HG03095 (cell line): ENCODE measurements around the gene SLC2A14.
"Not testable (repeated sequence)": the region's sequence is repeated elsewhere in the genome, so short reads cannot be mapped to it uniquely, and the experiment has no call there.

ENCODE experiments used
- ATAC-seq: cut with Tn5 transposase; IDR thresholded peaks from one replicate; pipeline ENCODE4 v1.9.1; 2021; ENCODE audit warnings: moderate library complexity; ENCODE audit not compliant: unreplicated experiment

The SLC2A14 gene

DNA sequence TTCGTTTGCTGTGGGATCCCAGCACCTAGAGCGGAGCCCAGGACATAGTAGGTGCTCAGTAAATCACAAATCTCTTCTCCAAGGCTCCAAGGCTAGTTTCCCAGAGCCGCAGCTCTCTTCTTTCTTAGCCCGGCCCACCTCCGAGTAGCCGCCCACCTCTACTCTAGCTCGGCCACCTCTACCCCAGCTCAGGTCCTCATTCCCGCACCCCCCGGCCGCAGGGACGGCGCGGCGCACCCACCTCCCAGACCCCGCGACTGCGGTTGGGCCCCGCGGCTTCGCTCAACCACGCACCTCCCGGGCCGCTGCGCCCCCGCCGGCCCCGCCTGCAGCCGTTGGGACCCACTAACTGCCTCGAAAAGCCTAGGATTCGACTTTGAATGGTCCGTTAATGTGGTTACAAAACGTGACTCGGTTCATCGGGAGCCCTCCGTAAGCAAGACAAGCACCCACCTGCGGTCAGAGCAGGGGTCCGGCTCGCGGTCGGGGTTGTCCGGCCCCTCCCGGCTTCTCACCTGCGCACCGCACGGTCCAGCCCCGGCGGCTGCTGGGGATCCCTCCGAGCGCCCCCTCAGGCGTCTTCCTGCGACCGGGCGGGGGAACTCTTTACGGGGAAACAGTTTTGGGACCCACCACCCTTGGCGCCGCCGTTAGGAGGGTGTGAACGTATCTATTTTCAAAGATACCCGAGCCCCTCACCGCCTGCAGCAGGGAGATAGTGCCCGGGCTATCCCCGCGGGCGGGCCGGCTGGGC, at the start of gene SLC2A14:
SLC2A14 (minus strand) TSS at position 350 of the 754 bp plus-strand sequence. CDS start 3,035 bp downstream, outside the sequence.
- no peak for ATAC-seq

DNA sequence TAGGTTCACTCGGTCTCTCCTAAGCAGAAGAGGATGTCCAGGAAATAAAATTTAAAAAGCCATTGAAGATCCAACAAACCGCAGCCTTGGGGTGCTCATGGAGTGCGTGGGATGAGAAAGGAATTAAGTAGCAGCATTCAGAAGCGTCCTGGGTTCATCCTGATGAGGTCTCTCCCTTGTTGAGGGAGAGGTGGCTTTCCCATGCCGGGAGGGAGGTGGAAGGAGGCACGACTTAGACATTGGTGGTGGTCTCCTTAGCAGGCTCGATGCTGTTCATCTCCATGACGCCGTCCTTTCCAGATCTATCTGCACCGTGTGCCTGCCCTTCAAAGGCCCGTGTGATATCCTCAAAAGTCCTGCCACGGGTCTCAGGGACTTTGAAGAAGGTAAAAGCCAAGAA, 48.5 kb upstream of the SLC2A14 start:
- ATAC-seq: not testable (repeated sequence)

DNA sequence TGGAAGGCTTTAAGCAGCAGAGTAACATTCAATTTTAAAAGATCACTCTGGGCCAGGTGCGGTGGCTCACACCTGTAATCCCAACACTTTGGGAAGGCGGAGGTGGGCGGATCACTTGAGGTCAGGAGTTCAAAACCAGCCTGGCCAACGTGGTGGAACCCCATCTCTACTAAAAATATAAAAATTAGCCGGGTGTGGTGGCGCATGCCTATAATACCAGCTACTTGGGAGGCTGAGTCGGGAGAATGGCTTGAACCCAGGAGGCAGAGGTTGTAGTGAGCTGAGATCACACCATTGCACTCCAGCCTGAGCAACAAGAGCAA, 45.5 kb upstream of the SLC2A14 start:
- not testable (repeated sequence) for ATAC-seq

DNA sequence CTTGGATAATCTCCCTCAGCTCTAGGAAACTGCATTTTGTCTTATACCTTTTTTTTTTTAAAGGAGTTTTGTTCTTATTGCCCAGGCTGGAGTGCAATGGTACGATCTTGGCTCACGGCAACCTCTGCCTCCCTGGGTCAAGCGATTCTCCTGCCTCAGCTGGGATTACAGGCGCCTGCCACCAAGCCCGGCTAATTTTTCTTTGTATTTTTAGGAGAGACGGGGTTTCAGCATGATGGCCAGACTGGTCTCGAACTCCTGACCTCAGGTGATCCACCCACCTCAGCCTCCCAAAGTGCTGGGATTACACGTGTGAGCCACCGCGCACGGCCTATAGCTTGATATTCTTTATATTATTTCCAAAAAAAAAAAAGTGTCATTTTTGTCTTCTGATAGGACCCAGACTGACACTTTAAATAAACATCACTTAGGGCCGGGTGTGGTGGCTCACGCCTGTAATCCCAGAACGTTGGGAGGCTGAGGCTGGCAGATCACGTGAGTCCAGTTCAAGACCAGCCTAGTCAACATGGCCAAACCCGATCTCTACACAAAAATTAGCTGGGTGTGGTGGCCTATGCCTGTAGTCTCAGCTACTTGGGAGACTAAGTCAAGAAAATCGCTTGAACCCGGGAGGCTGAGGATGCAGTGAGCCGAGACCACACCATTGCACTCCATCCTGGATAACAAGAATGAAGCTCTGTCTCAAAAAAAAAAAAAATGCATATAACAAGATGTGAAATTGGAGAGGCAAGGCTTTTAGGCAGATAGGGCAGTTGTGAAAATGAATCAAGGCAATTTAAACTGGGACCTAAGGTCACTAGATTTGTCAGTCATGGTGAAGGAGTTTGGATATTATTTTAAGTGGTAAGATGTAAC, 44.9 kb upstream of the SLC2A14 start:
- ATAC-seq: no peak

DNA sequence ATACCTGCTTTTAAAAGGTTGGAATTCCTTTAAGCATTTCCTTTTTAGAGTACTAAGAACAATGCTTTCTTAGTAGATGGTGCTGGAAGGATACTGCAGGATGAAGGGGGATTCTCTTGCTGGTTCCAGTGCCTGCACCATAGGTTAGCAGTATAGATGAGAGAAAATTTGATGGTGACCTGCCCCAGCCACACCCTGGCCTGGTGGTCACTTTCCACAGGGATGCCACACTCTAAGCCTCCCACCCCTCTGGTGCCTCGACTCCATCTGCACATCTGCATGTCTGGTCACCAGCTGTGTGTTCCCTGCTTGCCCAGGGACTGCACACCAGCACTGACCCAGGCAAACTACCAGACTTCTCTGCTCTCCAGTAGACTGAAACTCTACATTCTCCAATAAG, 44.2 kb upstream of the SLC2A14 start:
- ATAC-seq: no peak

DNA sequence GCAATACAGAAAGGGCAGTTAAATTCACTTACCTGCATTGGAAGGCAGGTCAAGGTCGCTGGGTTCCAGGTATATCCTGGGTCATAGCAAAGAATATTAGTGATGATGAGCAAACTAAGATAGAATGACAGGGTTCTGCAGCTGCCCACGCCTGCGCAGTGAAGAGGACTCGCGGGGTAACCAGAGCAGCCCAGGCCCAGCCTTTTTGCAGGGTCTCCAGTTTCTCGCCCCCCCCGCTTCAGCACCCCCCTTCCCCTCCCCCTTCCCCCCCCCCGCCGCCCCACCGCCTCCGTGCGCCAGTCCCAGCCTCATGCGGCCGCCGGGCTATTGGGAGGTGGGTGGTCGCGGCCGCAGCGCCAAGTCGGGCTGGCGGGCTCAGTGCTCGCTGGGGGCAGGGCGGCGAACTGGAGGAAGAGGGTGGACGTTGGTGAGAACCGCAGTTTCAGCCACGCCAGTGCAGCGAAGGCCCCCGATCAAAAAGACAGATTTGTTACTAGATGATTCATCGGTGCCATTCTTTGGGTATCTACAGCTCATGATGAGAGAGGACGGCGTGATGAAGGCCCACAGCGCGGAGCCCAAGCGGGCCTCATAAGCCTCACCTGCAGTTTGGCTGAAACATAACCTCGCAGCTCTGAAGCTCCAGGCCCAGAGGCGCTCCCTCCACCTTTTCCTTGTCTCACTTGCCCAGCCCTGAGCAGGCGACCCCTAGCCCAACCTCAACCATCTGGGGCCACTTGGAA, 43.1 kb upstream of the SLC2A14 start:
- ATAC-seq: no peak

DNA sequence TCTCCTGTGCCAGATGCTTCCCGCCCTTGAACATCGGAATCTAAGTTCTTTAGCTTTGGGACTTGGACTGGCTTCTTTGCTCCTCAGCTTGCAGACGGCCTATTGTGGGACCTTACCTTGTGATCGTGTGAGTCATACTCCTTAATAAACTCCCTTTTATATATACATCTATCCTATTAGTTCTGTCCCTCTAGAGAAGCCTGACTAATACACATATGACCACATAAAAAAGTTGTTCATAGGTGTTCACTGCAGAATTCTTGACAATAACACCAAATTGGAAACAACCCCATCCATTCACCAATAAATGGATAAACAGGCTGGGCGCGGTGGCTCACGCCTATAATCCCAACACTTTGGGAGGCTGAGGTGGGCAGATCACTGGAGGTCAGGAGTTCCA, 37.4 kb upstream of the SLC2A14 start:
- not testable (repeated sequence) for ATAC-seq

DNA sequence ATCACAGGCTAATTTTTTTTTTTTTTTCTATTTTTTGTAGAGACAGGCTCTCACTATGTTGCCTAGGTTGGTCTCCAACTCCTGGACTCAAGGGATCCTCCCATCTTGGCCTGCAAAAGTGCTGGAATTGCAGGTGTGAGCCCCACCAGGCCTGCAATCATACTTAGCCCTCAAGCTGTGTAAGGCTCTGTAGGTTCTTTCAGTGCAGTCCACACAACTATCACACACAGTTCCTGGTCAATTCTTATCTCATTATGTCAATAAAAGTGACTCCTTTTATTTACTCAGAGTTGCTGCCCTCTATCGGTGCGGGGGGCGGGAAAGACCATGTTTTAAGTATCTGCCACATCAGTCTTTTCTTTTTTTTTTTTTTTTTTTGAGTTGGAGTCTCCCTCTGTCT, 34.3 kb upstream of the SLC2A14 start:
- ATAC-seq: no peak

DNA sequence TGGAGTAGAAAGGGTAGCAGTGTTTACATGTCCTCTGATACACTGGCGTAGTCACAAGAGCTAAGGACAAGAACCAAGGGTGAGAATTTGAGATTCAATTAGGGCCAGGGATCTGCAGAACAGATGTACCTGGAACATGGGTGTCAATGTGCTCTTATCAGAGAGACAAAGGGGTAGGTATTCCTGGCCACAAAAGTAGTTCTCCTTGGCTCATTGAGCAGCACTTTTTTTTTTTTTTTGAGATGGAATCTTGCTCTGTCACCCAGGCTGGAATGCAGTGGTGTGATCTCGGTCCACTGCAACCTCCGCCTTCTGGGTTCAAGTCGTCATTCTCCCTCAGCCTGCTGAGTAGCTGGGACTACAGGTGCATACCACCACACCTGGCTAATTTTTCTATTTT, 33.6 kb upstream of the SLC2A14 start:
- ATAC-seq: not testable (repeated sequence)

DNA sequence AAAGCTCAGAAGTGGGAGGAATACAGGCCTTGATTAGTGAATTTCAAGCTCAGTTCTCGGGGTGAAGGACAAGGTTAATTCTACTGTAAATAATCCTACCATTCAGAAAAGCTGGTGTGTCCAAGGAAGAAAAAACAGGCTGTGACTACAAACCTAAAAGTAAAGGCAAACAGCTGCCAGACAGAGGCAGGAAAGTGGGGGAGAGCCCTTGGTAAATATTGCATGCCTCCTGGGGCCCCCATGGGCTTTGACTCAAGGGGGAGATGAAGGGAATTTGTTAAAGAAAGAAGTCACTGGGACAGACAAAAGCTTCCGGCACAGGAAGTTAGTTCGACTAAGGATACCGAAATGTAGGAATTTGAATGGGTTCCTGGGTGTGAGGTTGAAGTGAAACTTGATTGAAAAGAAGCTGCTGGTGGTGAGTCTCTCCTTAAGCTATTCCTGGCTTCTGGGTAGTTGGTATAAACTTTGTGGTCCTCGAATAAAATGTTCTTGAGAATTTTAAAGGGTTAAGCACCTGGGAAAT, 32.9 kb upstream of the SLC2A14 start:
- not testable (repeated sequence) for ATAC-seq

DNA sequence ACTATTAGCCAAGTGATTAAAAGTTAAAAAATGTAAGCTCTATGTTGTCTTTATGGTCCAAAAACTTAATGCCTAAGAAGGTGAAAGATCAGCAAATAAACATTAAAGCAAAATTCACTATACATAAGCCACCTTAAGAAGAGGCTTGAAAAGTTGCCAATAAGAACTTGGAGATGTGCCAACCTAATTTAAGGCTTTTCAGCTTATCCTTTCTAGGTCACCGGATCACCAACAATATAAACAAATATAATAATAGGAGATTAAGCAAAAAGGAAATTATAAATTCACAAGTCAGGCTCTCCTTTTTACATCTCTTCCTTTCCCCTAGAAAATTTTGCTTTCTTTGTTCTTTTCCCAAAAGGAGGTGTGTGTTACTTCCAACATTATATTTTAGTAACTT, 32.4 kb upstream of the SLC2A14 start:
- no peak for ATAC-seq

DNA sequence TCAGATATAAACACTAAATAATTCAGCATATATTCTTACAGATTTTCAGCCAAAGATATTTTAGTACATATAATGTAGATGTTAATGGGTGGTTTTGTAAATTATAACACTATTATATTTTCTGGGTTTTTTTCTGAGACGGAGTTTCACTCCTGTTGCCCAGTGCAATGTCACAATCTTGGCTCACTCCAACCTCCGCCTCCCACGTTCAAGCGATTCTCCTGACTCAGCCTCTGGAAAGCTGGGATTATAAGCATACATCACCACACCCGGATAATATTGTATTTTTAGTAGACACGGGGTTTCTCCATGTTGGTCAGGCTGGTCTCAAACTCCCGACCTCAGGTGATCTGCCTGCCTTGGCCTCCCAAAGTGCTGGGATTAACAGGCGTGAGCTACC, 29.7 kb upstream of the SLC2A14 start:
- ATAC-seq: not testable (repeated sequence)

DNA sequence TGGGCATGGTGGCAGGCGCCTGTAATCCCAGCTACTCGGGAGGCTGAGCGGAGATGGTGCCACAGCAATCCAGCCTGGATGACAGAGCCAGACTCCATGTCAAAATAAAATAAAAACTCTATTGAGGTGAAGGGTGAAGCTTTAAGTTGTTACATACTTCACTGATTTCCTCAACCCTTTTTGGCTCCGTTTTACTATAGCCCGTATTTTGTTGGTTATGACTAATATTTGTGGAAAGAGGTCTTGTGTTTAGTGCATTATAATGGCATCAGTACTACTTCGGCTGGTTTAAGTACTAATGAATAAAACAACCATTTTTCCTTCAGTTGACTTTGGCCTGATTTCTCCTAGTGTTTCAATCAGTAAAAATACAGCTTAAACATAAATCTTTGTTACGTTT, 27.0 kb upstream of the SLC2A14 start:
- ATAC-seq: no peak

DNA sequence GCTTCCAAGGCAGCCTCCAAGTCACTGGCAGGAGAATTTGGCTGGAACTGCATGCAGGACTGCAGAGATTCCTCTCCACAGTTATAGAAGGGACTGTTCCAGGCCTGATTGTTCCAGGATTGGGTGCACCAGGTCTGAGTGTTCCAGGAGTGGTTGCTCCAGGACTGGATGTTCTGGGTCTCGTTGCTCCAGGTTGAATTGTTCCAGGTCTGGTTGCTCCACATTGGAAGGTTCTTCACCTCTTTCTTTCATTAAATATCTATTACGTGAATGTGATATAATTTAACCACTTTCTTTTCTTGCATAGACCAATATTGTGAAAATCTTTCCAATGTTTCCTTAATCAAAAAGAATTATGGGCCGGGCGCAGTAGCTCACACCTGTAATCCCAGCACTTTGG, 24.0 kb upstream of the SLC2A14 start:
- ATAC-seq: not testable (repeated sequence)

DNA sequence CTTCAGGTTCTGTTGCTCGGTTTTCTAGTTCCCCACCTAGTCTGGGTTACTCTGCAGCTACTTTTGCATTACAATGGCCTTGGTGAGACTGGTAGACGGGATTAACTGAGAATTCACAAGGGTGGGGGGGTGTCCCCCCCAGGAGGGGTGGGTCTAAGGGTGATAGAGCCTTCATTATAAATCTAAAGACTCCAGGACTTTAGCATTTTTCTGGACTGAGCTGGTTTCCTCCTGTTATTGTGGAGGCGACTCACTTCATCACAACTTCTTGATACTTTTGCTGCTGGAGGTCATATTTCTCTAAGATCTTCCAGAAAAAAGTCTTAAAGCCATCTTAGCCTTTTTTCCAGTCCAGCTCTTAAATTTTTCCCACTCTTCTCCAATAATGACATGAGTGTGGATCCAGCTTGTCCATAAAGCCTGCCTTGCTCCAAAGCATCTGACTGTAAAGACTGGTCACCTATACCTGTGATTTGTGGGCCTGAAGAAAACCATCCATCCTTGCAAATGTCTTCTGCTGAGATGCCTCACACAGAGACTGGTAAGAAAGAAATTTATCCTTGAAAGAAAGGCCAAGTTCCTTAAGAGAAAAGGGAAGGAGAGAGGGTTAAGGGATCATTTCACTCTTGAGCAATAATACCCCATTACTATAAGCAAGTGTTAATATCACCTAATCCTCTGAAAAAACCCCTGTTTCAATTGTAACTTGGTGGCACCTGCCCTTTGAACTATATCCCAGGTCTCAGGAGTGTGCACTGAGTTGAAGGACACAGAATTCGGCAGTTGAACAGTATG, 19.7 kb upstream of the SLC2A14 start:
- ATAC-seq: no peak

DNA sequence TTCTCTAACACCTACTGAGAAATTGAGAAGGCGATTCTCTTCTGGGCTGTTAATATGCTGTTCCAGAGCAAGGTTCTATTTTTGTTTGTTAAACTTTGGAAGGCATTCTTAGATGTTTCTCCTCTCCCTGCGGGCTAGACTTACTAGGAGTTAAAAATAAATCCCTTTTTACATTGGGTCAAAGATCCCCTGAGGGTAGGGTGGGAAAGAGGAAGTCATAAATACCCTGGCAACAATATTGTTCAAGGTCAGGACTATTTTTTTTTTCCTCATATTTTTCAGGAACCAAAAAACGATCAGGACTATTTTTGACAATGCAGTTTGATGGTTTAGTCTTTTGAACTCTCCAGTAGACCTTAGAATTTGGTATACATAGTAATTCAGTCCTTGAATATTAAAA, 12.0 kb upstream of the SLC2A14 start:
- no peak for ATAC-seq

DNA sequence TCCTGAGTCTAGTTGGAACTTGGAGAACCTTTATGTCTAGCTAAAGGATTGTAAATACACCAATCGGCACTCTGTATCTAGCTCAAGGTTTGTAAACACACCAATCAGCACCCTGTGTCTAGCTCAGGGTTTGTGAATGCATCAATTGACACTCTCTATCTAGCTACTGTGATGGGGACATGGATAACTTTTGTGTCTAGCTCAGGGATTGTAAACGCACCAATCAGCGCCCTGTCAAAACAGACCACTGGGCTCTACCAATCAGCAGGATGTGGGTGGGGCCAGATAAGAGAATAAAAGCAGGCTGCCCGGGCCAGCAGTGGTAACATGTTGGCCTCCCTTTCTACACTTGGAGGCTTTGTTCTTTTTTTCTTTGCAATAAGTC, 9.0 kb upstream of the SLC2A14 start:
- ATAC-seq: not testable (repeated sequence)

DNA sequence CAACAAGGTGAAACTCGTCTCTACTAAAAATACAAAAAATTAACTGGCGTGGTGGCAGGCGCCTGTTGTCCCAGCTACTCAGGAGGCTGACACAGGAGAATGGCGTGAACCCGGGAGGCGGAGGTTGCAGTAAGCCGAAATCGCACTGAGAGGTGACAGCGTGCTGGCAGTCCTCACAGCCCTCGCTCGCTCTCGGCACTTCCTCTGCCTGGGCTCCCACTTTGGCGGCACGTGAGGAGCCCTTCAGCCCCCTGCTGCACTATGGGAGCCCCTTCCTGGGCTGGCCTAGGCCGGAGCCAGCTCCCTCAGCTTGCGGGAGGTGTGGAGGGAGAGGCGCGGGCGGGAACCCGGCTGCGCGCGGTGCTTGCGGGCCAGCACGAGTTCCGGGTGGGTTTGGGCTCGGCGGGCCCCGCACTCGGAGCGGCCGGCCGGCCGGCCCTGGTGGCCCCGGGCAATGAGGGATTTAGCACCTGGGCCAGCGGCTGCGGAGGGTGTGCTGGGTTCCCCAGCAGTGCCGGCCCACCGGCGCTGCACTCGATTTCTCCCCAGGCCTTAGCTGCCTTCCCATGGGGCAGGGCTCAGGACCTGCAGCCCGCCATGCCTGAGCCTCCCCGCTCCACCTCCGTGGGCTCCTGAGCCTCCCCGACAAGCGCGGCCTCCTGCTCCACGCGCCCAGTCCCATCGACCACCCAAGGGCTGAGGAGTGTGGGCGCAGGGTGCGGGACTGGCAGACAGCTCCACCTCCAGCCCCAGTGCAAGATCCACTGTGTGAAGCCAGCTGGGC, 8.4 kb upstream of the SLC2A14 start:
- not testable (repeated sequence) for ATAC-seq

DNA sequence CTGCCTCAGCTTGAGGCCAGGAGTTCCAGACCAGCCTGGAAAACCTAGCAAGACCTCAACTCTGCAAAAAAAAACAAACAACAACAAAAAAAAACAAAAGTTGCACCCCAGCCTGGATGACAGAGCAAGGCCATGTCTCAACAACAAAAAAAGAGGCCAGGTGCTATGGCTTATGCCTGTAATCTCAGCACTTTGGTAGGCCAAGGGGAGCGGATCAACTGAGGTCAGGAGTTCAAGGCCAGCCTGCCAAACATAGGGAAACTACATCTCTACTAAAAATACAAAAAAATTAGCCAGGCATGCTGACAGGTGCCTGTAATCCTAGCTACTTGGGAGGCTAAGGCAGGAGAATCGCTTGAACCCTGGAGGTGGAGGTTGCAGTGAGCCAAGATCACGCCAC, 6.5 kb upstream of the SLC2A14 start:
- no peak for ATAC-seq

DNA sequence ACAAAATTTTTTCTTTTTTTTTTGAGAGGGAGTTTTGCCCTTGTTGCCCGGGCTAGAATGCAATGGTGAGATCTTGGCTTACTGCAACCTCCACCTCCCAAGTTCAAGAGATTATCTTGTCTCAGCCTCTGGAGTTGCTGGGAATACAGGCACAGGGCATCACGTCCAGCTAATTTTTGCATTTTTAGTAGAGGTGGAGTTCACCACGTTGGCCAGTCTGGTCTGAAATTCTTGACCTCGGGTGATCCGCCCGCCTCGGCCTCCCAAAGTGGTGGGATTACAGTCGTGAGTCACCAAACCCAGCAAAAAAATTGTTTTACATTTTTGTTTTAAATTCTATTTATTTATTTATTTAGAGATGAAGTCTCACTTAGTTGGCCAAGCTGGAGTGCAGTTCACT, 4.7 kb upstream of the SLC2A14 start:
- ATAC-seq: no peak
